Choroid plexus epithelial cell (primary cell): ENCODE results near the gene CLASP2.

ENCODE experiments used
- DNase-seq: peaks from one replicate; pipeline ENCODE4 v3.0.0-alpha.2; 2010; ENCODE audit warnings: low read depth
- H3K4me3 ChIP-seq: 2 replicates; pipeline ENCODE4 v1.5.1; 2011; ENCODE audit warnings: low read depth, mild to moderate bottlenecking, control low read depth, low read length, moderate library complexity
- CTCF ChIP-seq: conservative IDR thresholded peaks from 2 replicates; pipeline ENCODE4 v1.5.1; 2011; ENCODE audit warnings: low read depth, mild to moderate bottlenecking, control low read depth, inconsistent platforms, low read length, moderate library complexity

Gene CLASP2

GRCh38 chr3:33613041-33613440 is 105.0 kb downstream of the CLASP2 start:
- no peak for DNase-seq
- TF ChIP-seq CTCF = no peak
- H3K4me3 ChIP-seq = no peak overlapping the region

- no peak for DNase-seq
- no peak for TF ChIP-seq CTCF
- no peak overlapping the region for H3K4me3 ChIP-seq
Observed at GRCh38 chr3:33612607-33613006, 105.4 kb downstream of the CLASP2 start.

- no peak overlapping the region for H3K4me3 ChIP-seq
- TF ChIP-seq CTCF = no peak
Observed at GRCh38 chr3:33602829-33603228, 115.2 kb downstream of the CLASP2 start.

GRCh38 chr3:33597257-33597689 is 120.8 kb downstream of the CLASP2 start:
- DNase-seq = peak; percentile 12
- H3K4me3 ChIP-seq = no peak overlapping the region
- TF ChIP-seq CTCF = no peak

More at GRCh38 chr3:33602829-33603228, 115.2 kb downstream of the CLASP2 start:
- DNase-seq = no peak

GRCh38 chr3:33592999-33593398 is 125.1 kb downstream of the CLASP2 start:
- no peak for DNase-seq
- TF ChIP-seq CTCF = no peak

GRCh38 chr3:33590541-33590940 is 127.5 kb downstream of the CLASP2 start:
- H3K4me3 ChIP-seq = no peak overlapping the region
- no peak for DNase-seq

More at GRCh38 chr3:33592999-33593398, 125.1 kb downstream of the CLASP2 start:
- H3K4me3 ChIP-seq = no peak overlapping the region

More at GRCh38 chr3:33590541-33590940, 127.5 kb downstream of the CLASP2 start:
- TF ChIP-seq CTCF = no peak
